ENCODE results near the gene KLHL6.

- peak in 1 of 5 experiments; percentile 38 for TF ChIP-seq CTCF (IDR thresholded peaks at IDR 0.05)
- TF ChIP-seq POLR2A (IDR thresholded peaks at IDR 0.05) = no peak
- no peak for TF ChIP-seq POLR2AphosphoS5 (IDR thresholded peaks at IDR 0.05)
Measured at GRCh38 chr3:183490211-183490601, 65.3 kb downstream of the KLHL6 start.
